ENCODE data around the gene PTPRN2.

PTPRN2 gene

DNA sequence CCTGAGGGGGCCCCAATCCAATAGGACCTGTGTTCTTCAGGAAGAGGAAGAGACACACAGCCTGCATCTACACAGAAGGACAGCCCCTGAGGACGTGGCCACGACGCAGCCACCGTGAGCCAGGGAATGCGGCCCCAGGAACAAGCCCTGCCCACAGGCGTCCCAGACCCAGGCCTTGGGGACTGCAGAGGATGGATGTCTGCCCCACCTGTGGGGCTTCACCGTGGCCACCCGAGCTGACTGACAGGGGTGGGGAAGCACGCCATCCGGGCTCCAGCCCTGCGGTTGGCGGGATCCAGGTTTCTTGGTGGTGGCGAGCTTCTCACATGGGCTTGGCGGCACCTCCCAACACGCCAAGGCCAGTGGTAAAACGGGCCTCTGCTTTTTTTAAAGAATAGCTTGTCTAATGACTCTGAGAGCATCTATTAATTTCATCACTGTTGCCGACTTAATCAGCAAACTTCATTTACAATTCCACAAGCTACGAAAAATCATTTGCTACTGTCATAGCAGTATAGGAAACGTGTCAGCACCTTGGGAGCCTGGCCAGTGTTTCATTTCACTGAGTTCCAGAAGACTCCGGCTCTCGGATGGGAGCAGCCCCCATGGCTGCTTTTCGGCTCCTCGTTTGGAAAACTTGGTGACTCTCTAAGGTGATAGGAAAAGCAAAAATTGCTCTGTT, 584.0 kb downstream of the PTPRN2 start:
- DNase-seq (ENCODE audit: low spot score) (no peak), FAIRE-seq (no peak)

DNA sequence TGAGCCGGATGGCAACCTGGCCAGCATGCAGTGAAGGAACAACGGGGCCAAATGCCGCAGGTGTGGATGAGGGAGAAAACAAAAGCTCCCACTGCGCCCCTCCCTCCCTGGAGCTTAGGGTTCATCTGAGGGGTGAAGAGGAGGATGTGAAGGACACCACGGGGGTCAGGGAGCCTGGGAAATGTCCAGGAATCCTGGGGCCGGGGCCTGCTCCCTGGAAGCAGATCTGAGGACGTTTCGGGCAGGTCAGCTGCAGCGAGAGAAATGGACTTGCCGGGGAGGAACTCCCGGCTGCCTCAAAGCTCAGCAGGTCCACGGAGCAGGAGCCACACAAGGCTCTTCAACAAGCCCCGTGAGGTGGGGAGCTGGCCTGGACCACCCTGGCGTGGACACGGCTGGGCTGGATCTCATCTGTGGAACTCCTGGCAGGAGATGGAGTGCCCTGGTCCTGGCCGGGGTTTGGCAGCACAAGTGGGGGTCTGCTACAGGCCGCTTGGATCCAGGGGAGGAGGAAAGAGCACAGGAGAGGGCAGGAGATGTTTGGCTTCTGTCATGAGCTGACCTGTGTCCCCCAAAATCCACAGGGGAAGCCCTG, 585.0 kb downstream of the PTPRN2 start:
- FAIRE-seq = no peak
- no peak for DNase-seq (ENCODE audit: low spot score)

DNA sequence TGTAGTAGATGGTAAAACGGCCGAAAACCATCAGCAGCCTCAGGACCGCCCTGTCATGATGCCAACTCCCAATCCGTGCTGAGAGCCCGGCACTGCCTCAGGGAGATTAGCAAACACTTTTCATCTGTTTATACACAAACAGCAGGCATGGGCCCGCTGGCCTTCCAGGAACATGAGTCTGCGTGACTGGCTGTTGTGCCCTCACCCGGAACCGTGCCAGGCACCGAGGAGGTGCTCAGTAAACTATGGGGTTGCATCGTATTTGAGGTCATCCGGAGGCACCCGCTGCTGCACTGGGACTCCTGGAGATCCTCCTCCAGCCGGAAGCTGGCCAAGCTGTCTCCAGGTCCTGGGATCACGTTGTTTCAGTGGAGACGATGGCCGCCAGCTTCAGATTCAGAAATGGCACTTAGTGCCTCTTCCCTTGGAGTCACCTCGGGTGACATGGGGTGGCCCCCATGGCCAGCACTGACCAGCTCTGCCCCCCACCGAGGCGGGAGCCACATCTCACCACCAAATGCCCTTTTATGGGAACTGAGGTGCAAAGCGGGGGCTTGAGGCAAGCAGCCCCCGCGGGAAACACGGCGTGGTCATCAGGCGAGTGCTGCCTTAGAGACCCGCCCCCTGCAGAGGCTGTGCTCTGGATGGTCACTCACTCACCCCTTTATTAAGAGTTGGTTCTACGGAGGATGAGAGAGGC, 585.9 kb downstream of the PTPRN2 start:
- FAIRE-seq = no peak
- no peak for DNase-seq (ENCODE audit: low spot score)

DNA sequence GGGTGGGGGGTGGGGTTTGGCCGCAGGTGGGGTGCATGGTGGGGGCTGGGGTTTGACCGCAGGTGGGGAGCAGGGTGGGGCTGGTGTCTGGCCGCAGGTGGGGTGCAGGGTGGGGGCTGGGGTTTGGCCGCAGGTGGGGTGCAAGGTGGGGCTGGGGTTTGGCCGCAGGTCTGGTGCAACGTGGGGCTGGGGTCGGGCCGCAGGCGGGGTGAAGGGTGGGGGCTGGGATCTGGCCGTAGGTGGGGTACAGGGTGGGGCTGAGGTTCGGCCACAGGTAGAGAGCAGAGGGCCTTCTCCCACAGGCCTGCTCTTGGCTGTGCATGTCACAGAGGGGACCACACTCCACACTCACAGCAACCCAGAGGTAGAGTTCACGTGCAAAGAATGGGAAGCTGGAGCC, 586.6 kb downstream of the PTPRN2 start:
- DNase-seq (ENCODE audit: low spot score) (no peak), FAIRE-seq (no peak)

DNA sequence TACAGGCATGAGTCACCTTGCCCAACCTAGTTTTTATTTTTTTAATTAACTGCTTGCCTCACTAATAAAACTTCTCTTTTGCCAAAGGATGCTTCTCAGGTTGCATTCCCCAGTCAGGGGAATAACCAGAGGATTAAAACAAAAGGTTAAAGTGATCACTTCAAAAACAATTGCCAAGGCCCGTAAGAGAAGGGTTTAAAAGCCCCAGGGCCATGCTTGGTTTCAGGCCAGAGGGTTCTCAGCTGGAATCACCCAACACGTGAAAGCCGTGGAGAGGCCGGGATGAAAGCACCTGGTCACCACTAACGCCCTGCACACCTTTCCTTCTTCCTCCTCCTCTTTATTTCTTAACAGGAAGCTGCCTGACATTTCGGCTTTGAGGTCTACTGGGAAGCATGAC, 587.5 kb downstream of the PTPRN2 start:
- FAIRE-seq = no peak
- no peak for DNase-seq (ENCODE audit: low spot score)

DNA sequence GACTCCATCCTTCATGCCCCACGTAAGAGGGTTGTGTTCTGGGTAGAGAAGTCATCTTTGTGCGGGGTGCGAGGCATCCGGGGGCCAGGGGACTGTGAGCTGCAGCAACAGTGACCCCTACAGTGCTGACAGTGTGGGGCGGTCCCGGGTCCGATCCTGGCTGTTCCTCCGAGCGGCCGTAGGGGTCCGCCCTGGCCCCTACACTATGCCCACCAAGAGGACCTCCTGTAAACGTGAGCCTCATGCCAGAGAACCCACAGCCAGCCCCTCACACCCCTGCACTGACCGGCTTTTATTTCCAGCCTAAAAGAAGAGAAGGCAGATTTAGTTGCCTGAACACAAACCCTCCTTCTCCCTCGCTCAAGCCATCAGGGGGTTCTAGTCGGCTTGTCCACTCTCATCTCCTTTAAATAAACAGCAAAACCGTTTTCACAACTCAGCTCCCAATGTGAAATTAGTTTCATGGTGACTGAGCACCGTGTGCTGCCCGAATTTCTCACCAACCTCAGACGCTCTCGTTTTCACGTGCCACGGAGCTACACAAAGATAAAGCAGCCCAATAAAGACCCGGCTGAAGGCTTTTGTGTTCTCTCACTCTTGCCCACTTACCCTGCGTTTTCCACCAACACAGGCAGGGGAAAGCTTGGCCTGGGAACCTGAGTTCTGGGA, 588.6 kb downstream of the PTPRN2 start:
- DNase-seq (ENCODE audit: low spot score) (no peak), FAIRE-seq (no peak)

DNA sequence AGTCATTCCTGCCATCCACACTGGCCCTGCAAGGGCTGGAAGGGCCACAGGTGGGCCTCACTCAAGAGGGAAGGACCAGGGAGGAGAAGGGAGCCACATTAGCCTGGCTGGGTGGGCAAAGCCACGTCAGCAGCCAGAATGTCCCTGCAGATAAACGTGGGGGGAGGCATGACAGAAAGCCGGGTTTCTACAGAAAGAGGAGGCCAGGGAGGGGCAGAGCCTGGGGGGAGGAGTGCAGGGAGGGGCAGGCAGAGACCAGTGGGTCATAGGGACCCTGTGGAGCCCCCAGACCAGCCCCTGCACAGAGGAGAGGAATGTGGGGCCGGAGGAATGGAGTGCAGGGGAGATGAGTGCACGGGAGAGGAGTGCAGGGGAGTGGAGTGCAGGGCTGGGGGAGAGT, 590.2 kb downstream of the PTPRN2 start:
- FAIRE-seq = no peak
- no peak for DNase-seq (ENCODE audit: low spot score)

DNA sequence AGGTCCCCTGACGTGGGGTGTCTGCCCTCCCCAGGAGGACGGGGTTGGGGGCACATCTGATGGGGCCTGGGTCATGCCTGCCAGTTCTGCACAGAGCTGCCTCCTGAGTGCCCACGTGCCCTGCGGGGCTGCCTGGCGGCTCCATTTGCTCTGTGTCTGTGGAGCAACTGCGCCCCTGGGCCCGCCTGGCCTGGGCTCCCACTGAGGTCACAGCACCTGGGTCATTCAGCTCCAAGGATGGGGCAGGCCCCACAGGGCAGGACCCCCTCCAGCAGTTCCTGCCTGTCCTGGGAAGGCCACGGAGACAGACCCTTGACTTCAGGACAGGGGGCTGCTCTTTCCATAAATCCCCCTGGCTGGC, 590.6 kb downstream of the PTPRN2 start:
- DNase-seq (ENCODE audit: low spot score) (no peak), FAIRE-seq (no peak)

DNA sequence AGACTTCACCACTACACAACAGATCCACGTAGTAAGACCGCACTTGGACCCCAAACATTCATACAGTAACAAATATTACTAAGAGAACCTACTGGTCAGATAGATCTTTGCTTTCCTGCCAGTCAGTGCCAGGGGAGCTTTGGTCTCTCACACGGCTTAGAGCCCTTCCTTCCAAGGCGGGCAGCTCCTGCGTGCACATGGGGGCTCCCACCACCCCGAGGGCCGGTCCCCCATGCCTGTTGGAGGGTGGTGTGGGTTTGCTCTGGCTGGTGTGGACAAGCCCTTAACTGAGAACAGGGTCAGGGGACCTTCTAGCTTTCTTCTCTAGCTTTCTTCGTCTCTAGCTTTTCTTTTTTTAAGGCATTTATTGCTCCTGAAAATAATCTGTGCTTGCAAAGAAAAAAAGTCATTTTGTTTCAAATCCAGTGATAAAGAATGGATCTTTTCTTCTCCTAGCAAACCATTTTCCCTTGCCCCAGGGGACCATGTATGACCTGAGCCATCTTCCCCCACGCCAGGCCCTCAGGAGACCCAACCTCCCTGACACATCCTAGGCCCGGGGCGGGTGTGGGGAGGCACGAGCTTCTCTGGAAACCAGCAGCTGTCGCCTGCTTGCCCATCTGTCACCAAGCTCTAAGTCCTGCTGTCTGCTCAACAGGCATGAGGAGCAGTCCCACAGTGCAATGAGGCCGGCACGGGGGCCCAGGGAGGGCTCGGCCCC, 591.1 kb downstream of the PTPRN2 start:
- FAIRE-seq (no peak), DNase-seq (ENCODE audit: low spot score) (no peak)

DNA sequence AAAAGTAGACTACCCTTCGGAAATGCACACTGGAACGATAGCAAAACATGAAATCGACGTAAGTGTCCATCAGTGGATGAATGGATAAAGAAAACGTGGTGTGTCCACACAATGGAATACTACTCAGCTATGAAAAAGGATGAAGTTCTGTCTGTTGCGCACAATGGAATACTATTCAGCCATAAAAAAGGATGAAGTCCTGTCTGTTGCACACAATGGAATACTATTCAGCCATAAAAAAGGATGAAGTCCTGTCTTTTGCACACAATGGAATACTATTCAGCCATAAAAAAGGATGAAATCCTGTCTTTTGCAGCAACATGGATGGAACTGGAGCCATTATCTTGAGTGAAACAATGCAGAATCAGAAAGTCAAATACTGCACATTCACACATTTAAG, 591.8 kb downstream of the PTPRN2 start:
- DNase-seq (ENCODE audit: low spot score) (no peak), FAIRE-seq (no peak)

DNA sequence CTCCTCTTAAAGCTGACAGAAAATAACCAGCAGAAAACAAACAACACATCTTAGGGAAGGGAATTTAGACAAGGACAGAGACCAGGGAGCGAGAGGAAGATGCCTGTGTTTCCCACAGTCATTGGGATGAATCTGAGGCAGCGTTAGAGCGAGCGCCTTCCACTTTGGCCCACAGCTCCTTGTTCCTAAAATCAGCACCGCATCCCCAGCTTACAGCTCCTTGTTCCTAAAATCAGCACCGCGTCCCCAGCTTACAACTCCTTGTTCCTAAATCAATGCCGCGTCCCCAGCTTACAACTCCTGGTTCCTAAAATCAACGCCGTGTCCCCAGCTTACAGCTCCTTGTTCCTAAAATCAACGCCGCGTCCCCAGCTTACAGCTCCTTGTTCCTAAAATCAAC, 593.3 kb downstream of the PTPRN2 start:
- FAIRE-seq (no peak), DNase-seq (ENCODE audit: low spot score) (no peak)

DNA sequence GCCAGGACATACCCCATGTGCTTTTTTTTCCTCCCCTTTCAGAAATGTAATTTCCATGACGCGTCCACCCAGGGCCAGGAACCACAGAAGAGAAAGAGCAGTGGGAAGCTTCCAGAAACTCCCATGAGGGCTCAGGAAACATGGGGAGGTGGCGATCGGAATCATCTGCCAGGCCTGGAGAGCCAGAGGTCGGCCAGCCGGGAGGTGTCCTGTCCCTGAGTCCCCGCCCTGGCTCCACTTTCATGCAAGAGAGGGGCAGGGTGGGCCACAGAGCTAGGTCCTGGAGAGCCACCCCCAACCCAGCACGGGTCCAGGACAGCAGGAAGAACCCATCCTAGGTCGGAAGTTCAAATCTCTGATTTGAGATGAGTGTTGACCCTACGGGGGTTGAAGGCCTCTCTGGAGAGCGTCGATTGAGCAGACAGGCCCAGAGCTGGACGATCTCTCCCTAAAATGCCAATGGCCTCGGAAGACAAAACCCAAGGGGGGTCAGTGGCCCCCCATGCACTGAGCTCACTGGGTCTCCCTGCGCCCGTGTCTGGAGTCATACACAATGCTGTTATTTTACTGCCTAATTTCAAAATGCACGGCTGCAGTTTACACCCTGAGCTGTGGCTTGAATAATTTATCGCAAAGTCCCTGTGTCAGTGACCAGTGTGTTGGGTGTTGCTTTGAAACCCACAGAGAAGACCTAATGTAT, 594.1 kb downstream of the PTPRN2 start:
- FAIRE-seq (no peak), DNase-seq (ENCODE audit: low spot score) (no peak)

DNA sequence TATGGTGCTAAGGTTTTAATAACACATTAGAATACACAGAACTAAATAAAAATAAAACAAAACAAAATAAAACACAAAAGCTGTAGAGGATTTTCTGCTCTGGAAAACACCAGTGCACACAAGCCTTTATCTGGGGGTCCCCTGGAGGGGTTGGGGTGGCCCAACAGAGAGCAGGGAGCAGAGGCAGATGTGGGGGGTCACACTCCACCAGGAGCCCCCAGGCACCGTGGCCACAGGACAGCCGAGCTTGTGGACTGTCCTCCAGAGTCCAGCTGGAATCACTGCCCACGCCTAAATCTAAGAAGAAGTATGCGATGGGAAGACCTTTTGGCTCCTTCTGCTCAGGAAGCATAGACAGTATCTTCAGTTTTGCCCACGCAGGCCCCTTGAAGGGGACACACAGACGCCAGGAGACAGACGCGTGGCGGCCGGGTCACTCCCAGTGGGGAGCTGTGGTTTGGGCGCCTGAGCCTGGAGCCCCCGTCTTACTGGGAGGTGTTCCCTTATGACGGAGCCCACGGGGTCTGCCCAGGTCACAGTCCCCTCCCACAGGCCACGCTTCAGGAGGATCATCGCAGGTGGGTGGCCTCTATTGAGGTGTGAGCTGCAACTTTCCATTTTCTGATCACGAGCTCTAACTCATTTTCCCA, 595.0 kb downstream of the PTPRN2 start:
- DNase-seq (ENCODE audit: low spot score) (no peak), FAIRE-seq (no peak)

DNA sequence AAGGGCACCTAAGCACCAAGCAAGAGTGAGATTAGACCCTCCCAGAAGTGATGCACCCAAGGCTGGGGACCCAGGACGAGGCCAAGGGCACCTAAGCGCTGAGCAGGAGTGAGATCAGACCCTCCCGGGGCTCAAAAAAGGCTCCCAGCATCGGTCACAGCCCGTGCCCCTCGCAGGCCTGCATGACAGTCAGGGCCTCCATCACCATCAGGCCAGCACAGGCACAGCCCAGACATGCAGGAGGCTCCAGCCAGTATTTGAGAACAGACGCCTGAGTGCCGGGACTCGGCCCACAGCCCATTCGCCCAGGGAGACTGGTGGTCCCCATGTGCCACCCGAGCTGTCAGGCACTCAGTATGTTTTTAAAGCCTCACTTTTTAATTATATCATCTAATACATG, 595.9 kb downstream of the PTPRN2 start:
- no peak for FAIRE-seq

DNA sequence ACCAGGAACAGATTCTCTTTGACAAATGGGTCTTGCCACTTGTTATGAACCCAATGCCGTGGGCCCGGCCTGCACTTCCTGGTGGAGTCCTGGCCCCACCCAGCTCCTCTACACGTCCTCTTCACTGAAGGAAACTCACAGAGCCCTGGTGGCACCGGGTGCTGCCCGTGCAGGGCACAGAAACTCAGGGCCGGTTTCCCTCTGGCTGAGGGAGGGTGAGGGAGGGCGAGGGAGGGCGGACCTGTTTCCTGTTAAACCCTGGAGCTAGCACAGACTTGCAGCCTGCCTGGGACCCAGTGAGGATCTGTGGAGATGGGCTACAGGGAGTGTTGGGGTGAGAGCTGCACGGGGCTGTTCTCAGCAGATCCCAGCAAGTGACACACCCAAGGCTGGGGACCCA, 596.3 kb downstream of the PTPRN2 start:
- FAIRE-seq = no peak
- no peak for DNase-seq (ENCODE audit: low spot score)

More for the DNA sequence above, 595.9 kb downstream of the PTPRN2 start:
- DNase-seq (ENCODE audit: low spot score) = no peak

DNA sequence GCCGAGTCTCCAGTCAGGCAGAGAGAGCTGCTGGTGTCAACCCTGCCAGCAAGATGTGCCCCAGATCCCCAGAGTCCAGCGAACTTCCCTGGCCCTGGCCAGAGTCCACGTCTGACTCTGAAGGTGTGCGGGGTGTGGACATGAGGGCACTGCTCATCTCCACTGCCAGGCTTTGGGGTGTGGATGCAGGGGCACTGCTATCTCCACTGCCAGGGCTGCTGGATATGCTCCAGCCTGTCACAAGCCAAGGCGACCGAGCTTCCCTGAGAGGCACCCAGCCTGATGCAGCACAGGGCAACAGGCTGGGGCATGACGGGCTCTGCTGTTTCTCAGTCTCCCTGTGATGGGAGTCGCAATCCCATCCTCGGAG, 596.8 kb downstream of the PTPRN2 start:
- DNase-seq (ENCODE audit: low spot score) = no peak
- no peak for FAIRE-seq

DNA sequence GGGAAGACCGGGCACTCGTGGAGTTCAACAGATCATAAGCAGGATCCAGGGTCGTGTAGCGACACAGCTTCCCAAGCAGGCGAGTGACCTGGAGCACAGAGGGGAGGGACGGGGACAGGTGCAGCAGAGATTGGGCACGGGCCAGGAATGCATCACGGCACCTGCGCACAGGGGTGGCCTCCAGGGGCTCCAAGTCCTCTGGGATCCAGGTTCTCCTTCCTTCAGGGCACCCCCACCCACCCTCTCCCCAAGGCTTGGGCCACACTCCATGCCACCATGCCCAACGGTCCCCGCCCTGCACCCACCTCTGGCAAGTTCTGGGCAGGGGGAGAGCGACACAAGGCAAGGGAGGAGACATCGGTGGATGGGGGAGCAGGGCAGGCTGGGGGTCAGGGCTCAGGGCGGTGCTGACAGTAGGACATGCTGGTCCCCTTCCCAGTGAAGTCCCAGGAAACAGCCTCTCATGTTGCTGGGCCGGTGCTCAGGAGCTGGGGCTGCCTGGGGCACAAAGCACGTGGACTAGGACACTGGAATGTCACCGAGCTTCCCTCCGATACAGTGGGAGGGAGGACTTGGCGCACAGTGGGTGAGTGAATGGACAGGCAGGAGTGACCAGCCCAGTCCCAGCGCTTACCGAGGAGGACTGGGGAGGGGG, 597.3 kb downstream of the PTPRN2 start:
- DNase-seq (ENCODE audit: low spot score) = no peak
- FAIRE-seq = no peak

DNA sequence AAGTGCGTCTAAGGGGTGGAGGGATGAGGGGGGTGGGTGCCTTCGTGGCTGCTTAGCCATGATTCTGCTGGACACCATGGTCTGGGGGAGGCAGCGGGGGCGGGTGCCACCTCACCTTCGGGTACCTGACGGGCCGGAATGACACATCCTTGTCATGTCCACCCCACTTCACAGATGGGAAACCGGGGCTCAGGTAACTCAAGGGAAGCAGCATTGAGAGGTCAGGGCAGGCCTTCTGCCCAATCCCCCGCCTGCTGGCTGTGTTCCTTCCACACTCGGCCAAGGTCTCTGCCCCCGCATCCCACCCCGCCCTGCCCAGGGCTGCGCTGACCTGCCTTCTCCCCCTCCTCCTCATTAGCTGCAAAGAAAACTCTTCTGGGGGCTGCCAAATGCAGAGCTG, 598.0 kb downstream of the PTPRN2 start:
- DNase-seq (ENCODE audit: low spot score) (no peak), FAIRE-seq (no peak)

DNA sequence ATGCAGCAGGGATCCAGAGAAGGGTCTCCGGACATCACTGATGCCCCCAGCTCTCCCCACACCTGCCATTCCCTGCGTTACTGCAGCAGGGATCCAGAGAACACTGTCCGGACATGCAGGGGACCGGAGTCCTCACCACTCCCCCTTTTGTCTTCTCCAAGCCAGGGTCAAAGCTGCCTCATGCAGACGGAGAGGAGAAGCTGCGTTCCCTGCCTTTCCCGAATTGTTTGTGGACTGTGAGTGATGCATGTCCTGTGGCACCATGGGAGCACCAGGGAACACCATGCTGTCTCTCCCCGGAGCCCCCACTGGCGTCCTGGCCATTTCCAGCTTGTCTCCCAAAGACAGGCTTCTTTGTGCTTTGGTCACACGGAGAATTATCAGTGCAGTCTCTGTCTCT, 599.7 kb downstream of the PTPRN2 start:
- DNase-seq (ENCODE audit: low spot score) (no peak), FAIRE-seq (no peak)

DNA sequence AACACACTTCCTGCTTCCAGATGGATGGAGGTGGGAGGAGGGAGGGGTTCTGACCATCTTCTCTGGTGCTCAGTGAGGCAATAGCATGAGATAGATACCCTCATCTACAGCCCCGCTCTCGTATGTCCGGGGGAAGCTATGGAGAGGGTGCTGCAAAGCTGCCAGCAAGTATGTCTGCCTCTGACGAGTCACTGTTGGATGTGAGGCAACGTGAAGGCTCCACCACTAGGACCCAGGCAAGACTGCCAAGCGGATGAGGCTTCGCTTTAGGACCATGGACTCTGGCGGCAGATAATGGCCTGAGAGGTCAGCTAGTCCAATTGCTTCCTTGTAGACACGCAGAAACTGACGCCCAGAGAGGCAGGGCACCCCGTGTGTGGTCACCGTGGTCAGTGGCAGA, 601.6 kb downstream of the PTPRN2 start:
- FAIRE-seq (no peak), DNase-seq (ENCODE audit: low spot score) (no peak)
